Measurements from ENCODE around the gene FOXA3. TPM values are rescaled to one million over a fixed set of nuclear protein-coding genes. Genes with fewer than 3 reads are reported as not detected.

The FOXA3 gene
- total RNA-seq (2012; rRNA removed) (not detected in 2 replicates), polyA plus RNA-seq (2012; rRNA removed) (not detected in 2 replicates), Bru-seq, nascent RNA (not detected), BruChase-seq, experiment 1, labeled RNA remaining after a 6-hour chase (percentile 14 among the genes with signal in this experiment), BruChase-seq, experiment 2, labeled RNA remaining after a 2-hour chase (percentile 8 among the genes with signal in this experiment)
- 0.01 TPM in 1 of 2 replicates, not detected in the other for polyA plus RNA-seq (2012; cell fraction: cytosol; rRNA removed)
- not detected in 2 replicates for polyA plus RNA-seq (2012; cell fraction: nucleus; rRNA removed; ENCODE audit: low replicate concordance)
- long read RNA-seq, result 0 reads

DNA sequence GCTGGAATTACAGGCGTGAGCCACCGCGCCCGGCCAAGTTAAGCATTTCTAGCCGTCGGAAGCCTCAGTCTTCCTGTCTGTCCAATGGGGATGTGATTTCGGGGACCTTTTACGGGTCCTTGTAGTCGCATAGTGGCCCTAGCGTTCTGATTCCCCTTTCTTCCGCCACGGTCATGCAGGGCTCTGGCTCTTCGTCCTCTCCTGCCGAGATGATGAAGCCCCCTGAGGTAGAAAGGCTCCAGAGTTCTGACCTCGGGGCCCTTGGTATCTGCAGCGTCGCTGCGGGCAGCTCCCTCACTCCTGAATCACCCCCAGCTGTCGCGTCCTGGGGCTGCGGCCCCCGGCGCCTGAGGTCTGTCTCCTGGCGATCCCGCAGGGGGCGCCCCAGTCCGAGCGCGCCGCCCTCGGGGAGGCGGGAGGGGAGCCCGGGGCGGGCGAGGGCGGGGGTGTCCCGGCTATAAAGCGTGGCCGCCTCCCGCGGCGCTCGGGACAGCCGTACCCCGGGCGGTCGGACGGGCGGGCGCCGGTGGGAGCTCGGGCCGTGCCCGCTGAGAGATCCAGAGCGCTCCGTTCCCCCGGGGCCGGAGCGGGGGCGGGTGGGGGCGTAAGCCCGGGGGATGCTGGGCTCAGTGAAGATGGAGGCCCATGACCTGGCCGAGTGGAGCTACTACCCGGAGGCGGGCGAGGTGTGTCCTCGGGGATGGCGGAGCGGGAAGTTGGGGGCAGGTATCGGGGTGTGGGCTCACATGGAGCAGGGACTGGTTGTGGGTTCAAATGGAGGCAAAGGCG, at the start of gene FOXA3:
Gene FOXA3, plus strand, starts transcription at position 487 of the 789 bp plus-strand sequence. Its CDS starts 131 bp downstream, at position 618.
- no peak within 1 kb of the TSS for H3K9ac ChIP-seq (ENCODE audit: low read depth, low read length)
- H4K20me1 ChIP-seq (ENCODE audit: insufficient read depth, low read length), result peaks cover 13% of the 10 kb centered on the region
- 9% methylated on average over 25 of the region's 71 CpGs; no CpG with 5 or more reads in 1 of the 2 experiments for WGBS, 2 experiments (ENCODE audit: extremely low coverage in 2 of 2, insufficient read length in 1 of 2)
- no peaks in the 10 kb centered on the region for H3K9me1 ChIP-seq (ENCODE audit: insufficient read depth, low read length)
- H3K27ac ChIP-seq (ENCODE audit: insufficient read depth, low read length), result no peak within 1 kb of the TSS
- TF ChIP-seq FOS (IDR thresholded peaks at IDR 0.05; ENCODE audit: low read depth, low read length) (no peak), SMC3 (IDR thresholded peaks at IDR 0.05; ENCODE audit: low read depth, low read length) (peak; percentile 35), MAZ (IDR thresholded peaks at IDR 0.05; ENCODE audit: borderline replicate concordance, low read depth, low read length) (peak; percentile 72), CEBPB (IDR thresholded peaks at IDR 0.05; ENCODE audit: low read depth, low read length) (no peak), MAFK (IDR thresholded peaks at IDR 0.05; ENCODE audit: low read depth, low read length) (no peak), RAD21 (IDR thresholded peaks at IDR 0.05; ENCODE audit: low read length) (peak; percentile 48)
- TF ChIP-seq, protein P1, sequence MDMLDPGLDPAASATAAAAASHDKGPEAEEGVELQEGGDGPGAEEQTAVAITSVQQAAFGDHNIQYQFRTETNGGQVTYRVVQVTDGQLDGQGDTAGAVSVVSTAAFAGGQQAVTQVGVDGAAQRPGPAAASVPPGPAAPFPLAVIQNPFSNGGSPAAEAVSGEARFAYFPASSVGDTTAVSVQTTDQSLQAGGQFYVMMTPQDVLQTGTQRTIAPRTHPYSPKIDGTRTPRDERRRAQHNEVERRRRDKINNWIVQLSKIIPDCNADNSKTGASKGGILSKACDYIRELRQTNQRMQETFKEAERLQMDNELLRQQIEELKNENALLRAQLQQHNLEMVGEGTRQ (IDR thresholded peaks at IDR 0.05; ENCODE audit: low read depth, low read length), result no peak
- TF ChIP-seq, protein P2, sequence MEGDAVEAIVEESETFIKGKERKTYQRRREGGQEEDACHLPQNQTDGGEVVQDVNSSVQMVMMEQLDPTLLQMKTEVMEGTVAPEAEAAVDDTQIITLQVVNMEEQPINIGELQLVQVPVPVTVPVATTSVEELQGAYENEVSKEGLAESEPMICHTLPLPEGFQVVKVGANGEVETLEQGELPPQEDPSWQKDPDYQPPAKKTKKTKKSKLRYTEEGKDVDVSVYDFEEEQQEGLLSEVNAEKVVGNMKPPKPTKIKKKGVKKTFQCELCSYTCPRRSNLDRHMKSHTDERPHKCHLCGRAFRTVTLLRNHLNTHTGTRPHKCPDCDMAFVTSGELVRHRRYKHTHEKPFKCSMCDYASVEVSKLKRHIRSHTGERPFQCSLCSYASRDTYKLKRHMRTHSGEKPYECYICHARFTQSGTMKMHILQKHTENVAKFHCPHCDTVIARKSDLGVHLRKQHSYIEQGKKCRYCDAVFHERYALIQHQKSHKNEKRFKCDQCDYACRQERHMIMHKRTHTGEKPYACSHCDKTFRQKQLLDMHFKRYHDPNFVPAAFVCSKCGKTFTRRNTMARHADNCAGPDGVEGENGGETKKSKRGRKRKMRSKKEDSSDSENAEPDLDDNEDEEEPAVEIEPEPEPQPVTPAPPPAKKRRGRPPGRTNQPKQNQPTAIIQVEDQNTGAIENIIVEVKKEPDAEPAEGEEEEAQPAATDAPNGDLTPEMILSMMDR (conservative IDR thresholded peaks at IDR 0.05; ENCODE audit: low read depth, low read length), result peak; percentile 60
- H2AK5ac ChIP-seq (ENCODE audit: low read depth, low read length), result no peak within 1 kb of the TSS
- CTCF ChIA-PET, result interaction anchor here (0.6 to 1.0 kb wide), 4 partner anchors 21 to 153 kb away, joined by 3 to 4 read pairs (median 3); no protein-coding TSS in a partner anchor
- H2BK5ac ChIP-seq (ENCODE audit: low read depth, low read length, poor library complexity, severe bottlenecking), result no peak within 1 kb of the TSS
- no peak within 1 kb of the TSS; the same call in 1 of the 2 replicates for H3K23ac ChIP-seq (ENCODE audit: low read depth, low read length)
- no peak within 1 kb of the TSS for H2BK20ac ChIP-seq (ENCODE audit: low read depth, low read length)
- no peak within 1 kb of the TSS for H3K4ac ChIP-seq (ENCODE audit: low read depth, low read length)
- H3K27me3 ChIP-seq (ENCODE audit: control insufficient read depth, insufficient read depth, low read length), result peaks cover 40% of the 10 kb centered on the region
- H4K5ac ChIP-seq (ENCODE audit: low read depth, low read length), result no peak within 1 kb of the TSS
- H3K79me1 ChIP-seq (ENCODE audit: low read depth in 1 of 2, low read length in 2 of 2), result peaks cover 12 to 23% of the 10 kb centered on the region in 2 experiments; a peak in 3 of 4 replicates
- H3K4me1 ChIP-seq (ENCODE audit: control insufficient read depth, insufficient read depth, low read length), result no peaks in the 10 kb centered on the region
- peak within 1 kb of the TSS; percentile 96 for H2AFZ ChIP-seq (replicated peaks; ENCODE audit: low read length, poor library complexity)
- DNase-seq (peak; percentile 17), ATAC-seq (ENCODE audit: low read depth) (0 out of 2 replicates have a peak, but pooled peaks have one; percentile 5)
- H4K8ac ChIP-seq (ENCODE audit: low read depth in 2 of 2, low read length in 2 of 2), result peak within 1 kb of the TSS in 1 of 2 experiments; percentile 82; a peak in 1 of 4 replicates
- H3K18ac ChIP-seq (ENCODE audit: low read depth, low read length), result no peak within 1 kb of the TSS
- peak within 1 kb of the TSS; percentile 78 for H3K4me2 ChIP-seq (ENCODE audit: low read depth, low read length)
- intact Hi-C loops (cut with micrococcal nuclease) (loop anchor here (2.0 kb wide), 1 partner anchor 23 kb away; the partner anchor contains the start of gene IRF2BP1), dilution Hi-C loops (cut with HindIII; ENCODE audit: low sequenced_read_pairs, unreplicated experiment) (no loop called here), in situ Hi-C loops (cut with MboI; ENCODE audit: low sequenced_read_pairs) (no loop called here)
- no peak within 1 kb of the TSS for H4K91ac ChIP-seq (ENCODE audit: insufficient read depth, low read depth, low read length)
- H3K4me3 ChIP-seq (ENCODE audit: insufficient read depth, low read depth, low read length), result peak within 1 kb of the TSS; percentile 30
- H3K9me3 ChIP-seq (ENCODE audit: control insufficient read depth, insufficient read depth, low read length), result peaks cover 2% of the 10 kb centered on the region; the same call in 1 of the 2 replicates
- peaks cover 7% of the 10 kb centered on the region; the same call in 1 of the 2 replicates for H3K36me3 ChIP-seq (ENCODE audit: control insufficient read depth, insufficient read depth, low read length)
- POLR2A ChIA-PET (ENCODE audit: unreplicated experiment), result no interaction called here
- no peak within 1 kb of the TSS for H2BK120ac ChIP-seq (ENCODE audit: low read depth, low read length)
- H3K14ac ChIP-seq (replicated peaks; ENCODE audit: low read depth, low read length), result no peak within 1 kb of the TSS
- no peak within 1 kb of the TSS for H2BK15ac ChIP-seq (ENCODE audit: low read depth, low read length)
- peak within 1 kb of the TSS; percentile 99 for H2AK9ac ChIP-seq (replicated peaks; ENCODE audit: low read depth, low read length, poor library complexity)
- BruUV-seq (replicated peaks), result no TSS peak
- H3K56ac ChIP-seq (ENCODE audit: extremely low read depth, insufficient read depth, low read length), result no peak within 1 kb of the TSS

Measured in IMR-90 (cell line).